Tibial nerve (tissue), 4 donors: ENCODE data around the gene LHX1.

Experiments used
- CTCF ChIP-seq, 5 experiments: fragments of 200-600 bp in 3 of 5; fragments of 450-650 bp in 2 of 5; sonication (generic) in 3 of 5; IDR thresholded peaks; one replicate each; pipeline ENCODE4 v1.5.1; 2016 to 2019; ENCODE audit warnings: antibody characterized with exemption in 5 of 5, mild to moderate bottlenecking in 3 of 5, moderate library complexity in 2 of 5
- EP300 ChIP-seq, 2 donors: sonication (generic); formaldehyde crosslinking; IDR thresholded peaks; one replicate each; pipeline ENCODE4 v1.6.1; 2017; ENCODE audit warnings: antibody characterized with exemption in 2 of 2, mild to moderate bottlenecking in 1 of 2
- POLR2A ChIP-seq, 2 donors: fragments of 450-650 bp; IDR thresholded peaks; one replicate each; pipeline ENCODE4 v1.6.1; 2017; ENCODE audit warnings: antibody characterized with exemption in 2 of 2, mild to moderate bottlenecking in 2 of 2, moderate library complexity in 2 of 2

GRCh38 chr17:36911001-36911400, 26.3 kb upstream of the LHX1 start:
- no peak for TF ChIP-seq CTCF (IDR thresholded peaks at IDR 0.05)
- no peak for TF ChIP-seq POLR2A (IDR thresholded peaks at IDR 0.05)
- no peak for TF ChIP-seq EP300 (IDR thresholded peaks at IDR 0.05)
